Purkinje cell (primary cell): Measurements from ENCODE around the gene CIAO1. TPM values are rescaled to one million over a fixed set of nuclear protein-coding genes. Genes with fewer than 3 reads are reported as not detected.

Experiments
- polyA plus RNA-seq: library from polyadenylated mRNA; unstranded; fragments of >200 nt; fragmentation: Nextera tagmentation; gene quantifications from 2 replicates; pipeline ENCODE4 v1.2.1, GENCODE V29; 2014

The CIAO1 gene
- 28.3 and 34.6 TPM in 2 replicates for polyA plus RNA-seq

GRCh38 chr2:96265840-96266679, at the start of gene CIAO1, which contains the start of gene TMEM127:
Gene CIAO1 (plus strand): TSS chr2:96266225. CDS start chr2:96266351, 126 bp downstream.
Gene TMEM127 (minus strand): TSS chr2:96265997. CDS start chr2:96265381, 616 bp downstream.

GRCh38 chr2:96305091-96305978, 39.3 kb downstream of the CIAO1 start, which contains the start of gene SNRNP200:
Gene SNRNP200 (minus strand): TSS chr2:96305546. CDS start chr2:96305437, 109 bp downstream.

Other genes starting within 250 kb of the CIAO1 start
- gene GPAT2, start 231.3 kb upstream of the CIAO1 start, polyA plus RNA-seq = 0.81 TPM in 1 of 2 replicates, not detected in the other
- not detected in 2 replicates for gene ADRA2B, start 149.7 kb upstream of the CIAO1 start, polyA plus RNA-seq
- not detected in 2 replicates for gene ASTL, start 127.7 kb upstream of the CIAO1 start, polyA plus RNA-seq
- 2.7 TPM in 1 of 2 replicates, not detected in the other for gene DUSP2, start 120.8 kb upstream of the CIAO1 start, polyA plus RNA-seq
- gene STARD7, start 57.4 kb upstream of the CIAO1 start, polyA plus RNA-seq = 51.3 and 53.1 TPM in 2 replicates
- 12.0 and 13.6 TPM in 2 replicates for gene TMEM127, start 228 bp upstream of the CIAO1 start, polyA plus RNA-seq
- 21.1 and 26.0 TPM in 2 replicates for gene SNRNP200, start 39.3 kb downstream of the CIAO1 start, polyA plus RNA-seq
- gene ITPRIPL1, start 59.1 kb downstream of the CIAO1 start, polyA plus RNA-seq = 0.22 TPM in 1 of 2 replicates, not detected in the other
- gene NCAPH, start 69.5 kb downstream of the CIAO1 start, polyA plus RNA-seq = 0.08 TPM in 1 of 2 replicates, not detected in the other
- not detected in 2 replicates for gene NEURL3, start 239.1 kb downstream of the CIAO1 start, polyA plus RNA-seq